ENCODE data around the gene FUT2. TPM values are rescaled to one million over a fixed set of nuclear protein-coding genes. Genes with fewer than 3 reads are reported as not detected.

FUT2 gene
- total and polyA plus RNA-seq, 2 of the 13 experiments (the other 11 are each of a cell fraction or from before 2014, with no cell fraction given), result 0.07 TPM; not detected in 1

DNA sequence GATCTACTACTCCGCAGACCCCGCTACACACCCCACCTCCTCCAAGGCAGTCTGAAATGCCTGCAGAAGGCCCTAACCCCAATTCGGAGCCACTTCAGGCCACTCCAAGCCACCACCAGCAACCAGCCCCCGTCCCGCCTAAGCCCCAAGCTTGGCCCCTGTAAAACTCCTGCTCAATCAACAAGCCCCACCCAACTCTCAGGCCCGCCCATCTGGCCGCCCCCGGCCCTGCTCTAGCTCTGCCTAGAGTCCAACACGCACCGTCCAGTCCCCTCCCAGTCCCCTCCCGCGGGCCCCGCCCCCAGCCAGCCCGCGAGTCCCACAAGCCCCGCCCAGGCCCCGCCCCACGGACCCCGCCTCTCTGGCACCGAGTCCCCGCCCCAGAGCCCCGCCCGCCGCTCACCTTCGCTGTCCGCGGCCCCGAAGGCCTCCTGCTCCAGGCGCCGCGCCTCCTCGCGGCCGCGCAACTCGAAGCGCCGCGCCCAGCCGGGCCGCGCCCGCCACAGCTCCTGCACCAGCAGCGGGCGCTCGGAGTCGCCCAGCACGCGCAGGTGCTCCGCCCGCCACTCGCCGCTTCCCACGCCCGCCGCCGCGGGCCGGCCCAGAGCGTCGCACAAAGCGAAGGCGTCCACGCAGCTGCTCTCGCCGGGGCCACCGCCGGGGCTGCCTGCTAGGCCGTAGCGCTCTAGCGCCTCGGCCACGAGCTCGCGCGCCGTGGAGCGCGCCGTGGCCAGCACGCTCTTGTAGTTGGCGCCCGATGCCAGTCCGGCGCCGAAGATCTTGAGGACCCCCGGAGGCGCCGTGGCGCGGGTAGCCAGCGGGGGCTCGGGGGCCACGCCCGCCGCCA is 43.0 kb downstream of the FUT2 start (continued):
- TF ChIP-seq MTF2 (CRISPR knock-in tag; IDR thresholded peaks at IDR 0.05; ENCODE audit: borderline replicate concordance) (peak; percentile 37; the same call in 1 of the 2 replicates), POLR2A (IDR thresholded peaks at IDR 0.05; ENCODE audit: insufficient read depth in 1 of 2, low read depth in 2 of 2, low read length in 2 of 2) (peak; percentile 61 to 91), POLR2AphosphoS2 (IDR thresholded peaks at IDR 0.05; ENCODE audit: low read depth, low read length) (no peak), ZNF567 (CRISPR knock-in tag; IDR thresholded peaks at IDR 0.05; ENCODE audit: borderline replicate concordance) (no peak), CC2D1A (CRISPR knock-in tag; IDR thresholded peaks at IDR 0.05) (no peak), GABPB1 (CRISPR knock-in tag; IDR thresholded peaks at IDR 0.05) (peak; percentile 20), SAFB2 (CRISPR knock-in tag; IDR thresholded peaks at IDR 0.05; ENCODE audit: borderline replicate concordance, low read depth) (no peak; the same call in 1 of the 2 replicates), ARHGAP35 (CRISPR knock-in tag; IDR thresholded peaks at IDR 0.05; ENCODE audit: borderline replicate concordance) (0 out of 2 replicates have a peak, but pooled peaks have one; percentile 40), MIXL1 (CRISPR knock-in tag; IDR thresholded peaks at IDR 0.05) (no peak), ZNF772 (CRISPR knock-in tag; IDR thresholded peaks at IDR 0.05) (peak; percentile 40; the same call in 1 of the 2 replicates), SALL1 (CRISPR knock-in tag; IDR thresholded peaks at IDR 0.05) (peak; percentile 45; the same call in 1 of the 2 replicates), STAG1 (CRISPR knock-in tag; IDR thresholded peaks at IDR 0.05) (peak; percentile 76), ZNF317 (CRISPR knock-in tag; IDR thresholded peaks at IDR 0.05) (no peak), CCDC6 (CRISPR knock-in tag; IDR thresholded peaks at IDR 0.05) (peak; percentile 86), ZSCAN22 (CRISPR knock-in tag; IDR thresholded peaks at IDR 0.05) (peak; percentile 51; the same call in 1 of the 2 replicates), FOXK2 (IDR thresholded peaks at IDR 0.05) (0 out of 2 replicates have a peak, but pooled peaks have one; percentile 29), ZNF460 (CRISPR knock-in tag; IDR thresholded peaks at IDR 0.05; ENCODE audit: borderline replicate concordance) (no peak), AGO2 (optimal IDR thresholded peaks at IDR 0.05; ENCODE audit: low read depth, low read length) (no peak), ZNF674 (CRISPR knock-in tag; IDR thresholded peaks at IDR 0.05; ENCODE audit: low read depth) (no peak), ZNF101 (CRISPR knock-in tag; IDR thresholded peaks at IDR 0.05; ENCODE audit: borderline replicate concordance, low read depth) (0 out of 2 replicates have a peak, but pooled peaks have one; percentile 52), FLYWCH1 (CRISPR knock-in tag; IDR thresholded peaks at IDR 0.05) (no peak)
- TF ChIP-seq, protein P1, sequence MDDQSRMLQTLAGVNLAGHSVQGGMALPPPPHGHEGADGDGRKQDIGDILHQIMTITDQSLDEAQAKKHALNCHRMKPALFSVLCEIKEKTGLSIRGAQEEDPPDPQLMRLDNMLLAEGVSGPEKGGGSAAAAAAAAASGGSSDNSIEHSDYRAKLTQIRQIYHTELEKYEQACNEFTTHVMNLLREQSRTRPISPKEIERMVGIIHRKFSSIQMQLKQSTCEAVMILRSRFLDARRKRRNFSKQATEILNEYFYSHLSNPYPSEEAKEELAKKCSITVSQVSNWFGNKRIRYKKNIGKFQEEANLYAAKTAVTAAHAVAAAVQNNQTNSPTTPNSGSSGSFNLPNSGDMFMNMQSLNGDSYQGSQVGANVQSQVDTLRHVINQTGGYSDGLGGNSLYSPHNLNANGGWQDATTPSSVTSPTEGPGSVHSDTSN (CRISPR knock-in tag; IDR thresholded peaks at IDR 0.05; ENCODE audit: borderline replicate concordance), result no peak
- TF ChIP-seq, protein P2, sequence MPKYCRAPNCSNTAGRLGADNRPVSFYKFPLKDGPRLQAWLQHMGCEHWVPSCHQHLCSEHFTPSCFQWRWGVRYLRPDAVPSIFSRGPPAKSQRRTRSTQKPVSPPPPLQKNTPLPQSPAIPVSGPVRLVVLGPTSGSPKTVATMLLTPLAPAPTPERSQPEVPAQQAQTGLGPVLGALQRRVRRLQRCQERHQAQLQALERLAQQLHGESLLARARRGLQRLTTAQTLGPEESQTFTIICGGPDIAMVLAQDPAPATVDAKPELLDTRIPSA (CRISPR knock-in tag; IDR thresholded peaks at IDR 0.05; ENCODE audit: borderline replicate concordance), result no peak; the same call in 1 of the 2 replicates
- TF ChIP-seq, protein P3, sequence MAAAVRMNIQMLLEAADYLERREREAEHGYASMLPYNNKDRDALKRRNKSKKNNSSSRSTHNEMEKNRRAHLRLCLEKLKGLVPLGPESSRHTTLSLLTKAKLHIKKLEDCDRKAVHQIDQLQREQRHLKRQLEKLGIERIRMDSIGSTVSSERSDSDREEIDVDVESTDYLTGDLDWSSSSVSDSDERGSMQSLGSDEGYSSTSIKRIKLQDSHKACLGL (CRISPR knock-in tag; IDR thresholded peaks at IDR 0.05), result peak; percentile 90; the same call in 1 of the 2 replicates
- TF ChIP-seq, protein P4, sequence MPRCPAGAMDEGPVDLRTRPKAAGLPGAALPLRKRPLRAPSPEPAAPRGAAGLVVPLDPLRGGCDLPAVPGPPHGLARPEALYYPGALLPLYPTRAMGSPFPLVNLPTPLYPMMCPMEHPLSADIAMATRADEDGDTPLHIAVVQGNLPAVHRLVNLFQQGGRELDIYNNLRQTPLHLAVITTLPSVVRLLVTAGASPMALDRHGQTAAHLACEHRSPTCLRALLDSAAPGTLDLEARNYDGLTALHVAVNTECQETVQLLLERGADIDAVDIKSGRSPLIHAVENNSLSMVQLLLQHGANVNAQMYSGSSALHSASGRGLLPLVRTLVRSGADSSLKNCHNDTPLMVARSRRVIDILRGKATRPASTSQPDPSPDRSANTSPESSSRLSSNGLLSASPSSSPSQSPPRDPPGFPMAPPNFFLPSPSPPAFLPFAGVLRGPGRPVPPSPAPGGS (CRISPR knock-in tag; IDR thresholded peaks at IDR 0.05), result peak; percentile 93
- TF ChIP-seq, protein P5, sequence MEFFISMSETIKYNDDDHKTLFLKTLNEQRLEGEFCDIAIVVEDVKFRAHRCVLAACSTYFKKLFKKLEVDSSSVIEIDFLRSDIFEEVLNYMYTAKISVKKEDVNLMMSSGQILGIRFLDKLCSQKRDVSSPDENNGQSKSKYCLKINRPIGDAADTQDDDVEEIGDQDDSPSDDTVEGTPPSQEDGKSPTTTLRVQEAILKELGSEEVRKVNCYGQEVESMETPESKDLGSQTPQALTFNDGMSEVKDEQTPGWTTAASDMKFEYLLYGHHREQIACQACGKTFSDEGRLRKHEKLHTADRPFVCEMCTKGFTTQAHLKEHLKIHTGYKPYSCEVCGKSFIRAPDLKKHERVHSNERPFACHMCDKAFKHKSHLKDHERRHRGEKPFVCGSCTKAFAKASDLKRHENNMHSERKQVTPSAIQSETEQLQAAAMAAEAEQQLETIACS (CRISPR knock-in tag; IDR thresholded peaks at IDR 0.05), result peak; percentile 84
